COLO668 (cell line): ENCODE data around the gene FGR.

Experiments
- DNase-seq: peaks from one replicate; lab custom pipeline; 2025; ENCODE audit not compliant: unreplicated experiment; lab: John Stamatoyannopoulos, UW

The FGR gene

DNA sequence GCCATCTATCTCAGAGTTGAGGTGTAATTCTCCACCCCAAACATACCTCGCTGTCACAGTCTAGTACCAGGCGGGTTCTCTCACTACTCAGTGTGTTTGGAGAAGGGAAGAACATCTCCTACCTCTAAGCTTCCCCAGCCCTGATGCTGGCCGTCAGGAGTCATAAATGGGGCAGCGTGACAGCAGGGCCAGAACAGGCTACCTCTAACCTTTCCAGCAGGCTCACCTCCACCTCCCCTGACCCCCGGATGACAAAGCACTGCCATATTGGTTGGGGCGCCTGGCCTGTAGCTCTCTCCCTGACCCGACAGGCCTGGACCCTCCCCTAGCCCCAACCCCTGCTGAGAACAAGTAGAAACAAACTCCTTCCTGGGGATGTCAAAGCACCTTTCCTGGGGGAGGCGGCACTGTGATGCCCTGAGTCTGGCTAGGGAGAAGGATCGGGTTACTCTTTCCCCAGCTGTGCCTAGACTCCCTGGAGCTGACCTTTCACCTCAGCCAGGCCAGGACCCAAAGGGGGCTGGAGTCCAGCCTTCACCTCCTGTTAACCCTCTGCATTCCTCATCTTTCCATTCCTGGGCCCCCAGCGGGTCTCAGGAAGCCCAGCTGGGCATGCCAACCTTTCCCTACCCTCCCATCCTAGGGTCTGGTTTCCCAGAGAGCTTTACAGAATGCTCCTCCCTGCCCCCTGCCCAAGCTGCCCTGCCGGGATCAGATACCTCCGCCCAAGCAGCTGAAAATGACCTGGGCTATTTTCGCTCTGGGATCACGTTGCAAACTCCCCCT lies 65.3 kb downstream of the FGR start:
- peak; percentile 47 for DNase-seq

DNA sequence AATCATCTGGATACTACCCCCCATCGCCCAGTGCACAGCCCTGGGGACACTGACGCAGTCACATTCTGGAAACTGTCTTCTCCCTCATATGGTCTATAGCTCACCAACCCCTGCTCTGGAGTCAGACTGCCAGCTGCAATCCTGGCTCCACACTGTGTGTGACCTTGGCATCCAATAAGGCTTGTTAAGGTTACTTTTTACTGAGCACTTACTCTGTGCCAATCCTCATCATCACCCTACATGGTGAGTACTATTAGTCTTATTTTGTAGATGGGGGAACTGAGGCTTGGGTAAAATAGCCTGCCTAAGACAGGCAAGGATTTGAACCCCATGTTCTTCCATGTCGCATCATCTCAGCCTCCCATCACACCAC lies 65.9 kb downstream of the FGR start:
- DNase-seq: no peak

DNA sequence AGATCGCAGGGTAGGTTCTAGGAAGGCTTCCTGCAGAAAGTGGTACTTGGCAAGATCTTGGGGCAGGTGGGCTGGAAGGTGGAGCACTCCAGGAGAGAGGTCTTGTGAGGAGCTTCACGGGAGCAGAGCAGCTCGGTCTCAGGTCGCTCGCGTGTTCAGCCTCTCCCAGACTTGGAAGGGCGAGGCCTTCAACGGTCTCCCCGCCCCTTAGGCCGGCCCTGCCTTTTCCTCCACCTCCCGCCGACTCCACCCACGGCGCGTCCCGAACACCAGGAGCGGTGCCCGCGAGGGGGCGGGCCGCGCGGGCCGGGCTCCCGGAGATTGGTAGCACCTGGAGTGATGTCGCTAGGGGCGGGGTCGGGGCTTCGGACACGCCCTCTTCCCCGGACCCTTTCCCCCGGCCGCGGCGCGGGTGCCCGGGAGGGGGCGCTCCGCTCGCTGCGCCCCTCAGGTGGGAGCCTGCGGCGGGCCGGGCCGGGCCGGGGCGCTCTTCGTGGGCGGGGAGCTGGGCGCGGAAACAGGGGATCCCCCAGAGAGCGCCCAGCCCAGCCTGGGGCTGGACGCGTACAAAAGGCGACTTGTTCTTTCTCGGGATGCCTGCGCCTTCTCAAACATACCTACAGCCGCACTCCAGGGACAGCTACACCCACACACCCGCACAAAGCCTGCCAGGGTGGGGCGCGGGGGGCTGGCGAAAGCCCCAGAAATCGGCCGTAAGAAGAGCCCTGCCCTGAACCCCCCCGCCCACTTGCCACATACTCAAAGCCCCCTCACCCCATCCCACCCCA lies 66.5 kb downstream of the FGR start:
- DNase-seq: peak; percentile 99

DNA sequence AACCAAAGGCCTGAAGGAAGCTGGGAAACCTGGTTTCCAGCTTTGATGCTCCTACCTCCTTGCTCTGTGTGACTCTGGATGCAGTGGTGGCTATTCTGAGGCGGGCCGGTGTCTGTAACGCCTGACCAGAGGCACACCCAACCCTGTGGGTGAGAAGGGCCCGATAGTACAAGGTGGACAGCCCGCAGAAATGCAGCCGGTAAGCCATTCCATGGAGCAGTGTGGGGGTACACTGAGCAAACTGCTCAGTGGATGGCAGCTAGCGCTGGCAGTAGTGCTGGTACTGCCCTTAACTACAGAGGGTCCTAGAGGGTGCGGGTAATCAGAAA lies 67.0 kb downstream of the FGR start:
- no peak for DNase-seq

DNA sequence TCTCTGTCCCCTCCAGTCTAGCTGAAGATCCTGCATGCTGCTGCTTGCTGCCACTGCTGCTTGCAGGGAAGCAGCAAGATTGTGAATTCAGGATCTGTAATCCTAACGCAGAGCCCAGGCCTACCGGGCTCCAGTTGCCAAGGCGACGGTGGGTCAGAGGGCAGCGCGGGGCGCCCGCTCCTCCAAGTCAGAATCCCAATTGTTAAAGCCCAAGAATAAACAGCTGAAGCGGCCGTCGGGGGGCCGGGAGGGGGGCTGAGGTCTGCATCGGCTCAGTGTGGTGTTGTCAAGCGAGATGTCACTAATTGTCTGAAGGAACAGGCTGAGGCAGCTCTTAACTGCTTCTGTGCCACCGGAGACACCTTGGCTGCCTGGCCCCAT lies 67.8 kb downstream of the FGR start:
- no peak for DNase-seq

DNA sequence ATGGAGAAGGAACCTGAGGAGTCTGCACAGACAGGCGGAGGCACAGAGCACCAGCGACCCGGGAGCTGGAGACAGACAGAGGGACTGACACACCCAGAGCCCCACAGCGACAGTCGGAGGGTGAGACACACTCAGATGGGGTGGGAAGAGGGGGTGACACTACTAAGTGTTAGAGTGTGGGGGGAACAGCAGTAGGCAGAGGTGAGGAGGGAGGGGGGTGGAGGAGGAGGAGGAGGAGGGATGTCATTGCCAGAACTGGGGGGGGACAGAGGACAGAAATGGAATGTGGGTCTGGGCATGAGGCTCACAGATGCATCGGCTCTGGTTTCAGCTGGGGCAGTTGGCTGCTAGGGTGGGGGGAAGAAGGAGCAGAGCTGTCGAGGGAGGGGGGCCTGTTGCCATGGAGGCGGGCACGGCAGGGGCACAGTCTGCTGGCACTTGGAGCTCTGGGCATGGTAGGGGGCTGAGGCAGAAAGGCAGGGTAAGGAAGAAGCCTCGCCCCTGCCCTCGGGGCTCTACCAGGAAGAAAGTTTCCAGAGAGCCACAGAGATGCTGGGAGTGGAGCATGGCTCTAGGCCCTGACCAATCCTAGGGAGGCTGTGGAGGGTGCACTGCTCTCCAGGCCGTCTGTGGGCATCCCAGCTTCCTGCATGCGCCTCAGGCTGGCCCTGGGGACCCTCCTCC lies 68.4 kb downstream of the FGR start:
- no peak for DNase-seq

DNA sequence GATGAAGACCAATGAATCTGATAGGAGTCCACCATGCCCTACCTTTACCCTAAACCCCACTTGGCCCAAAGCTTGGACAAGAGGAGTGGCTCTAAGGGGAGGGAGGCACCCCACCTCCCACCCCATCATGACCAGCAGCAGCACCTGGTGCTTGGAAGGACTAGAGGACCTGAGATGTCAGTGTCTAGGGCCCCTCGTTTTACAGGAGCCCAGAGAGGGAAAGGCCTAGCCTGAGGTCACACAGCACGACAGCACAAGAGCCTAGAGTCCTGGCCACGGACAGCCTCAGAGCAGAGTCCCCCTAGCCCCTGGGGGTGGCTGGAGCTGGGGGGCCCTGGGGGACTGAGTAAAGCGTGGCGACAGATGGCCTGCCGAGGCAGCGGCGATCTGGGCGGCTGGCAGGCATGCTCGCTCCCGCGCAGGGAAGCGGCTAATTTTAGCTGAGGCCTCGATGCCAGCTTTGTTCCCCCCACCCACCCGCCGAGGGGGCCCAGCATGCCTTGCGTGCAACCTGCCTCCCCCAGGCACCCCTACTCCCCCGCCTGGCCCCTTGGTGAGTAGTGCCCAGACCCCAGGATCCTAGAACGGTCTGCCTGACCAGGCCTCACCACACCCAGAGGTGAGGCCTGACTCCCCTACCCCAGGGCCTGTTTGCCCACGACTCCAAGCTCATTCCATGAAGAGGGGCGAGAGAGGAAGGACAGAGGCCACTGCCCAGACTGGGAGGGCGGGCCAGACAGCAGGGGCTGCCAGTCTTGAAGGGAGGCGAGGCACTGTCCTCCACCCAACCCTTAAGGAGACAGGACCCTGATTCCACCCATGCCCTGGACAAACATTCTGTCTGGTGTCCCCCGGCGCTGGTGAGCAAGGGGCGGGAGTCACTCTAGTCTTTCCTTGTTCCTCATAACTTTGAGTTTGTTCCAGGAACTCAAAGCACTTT lies 70.0 kb downstream of the FGR start:
- DNase-seq: no peak

DNA sequence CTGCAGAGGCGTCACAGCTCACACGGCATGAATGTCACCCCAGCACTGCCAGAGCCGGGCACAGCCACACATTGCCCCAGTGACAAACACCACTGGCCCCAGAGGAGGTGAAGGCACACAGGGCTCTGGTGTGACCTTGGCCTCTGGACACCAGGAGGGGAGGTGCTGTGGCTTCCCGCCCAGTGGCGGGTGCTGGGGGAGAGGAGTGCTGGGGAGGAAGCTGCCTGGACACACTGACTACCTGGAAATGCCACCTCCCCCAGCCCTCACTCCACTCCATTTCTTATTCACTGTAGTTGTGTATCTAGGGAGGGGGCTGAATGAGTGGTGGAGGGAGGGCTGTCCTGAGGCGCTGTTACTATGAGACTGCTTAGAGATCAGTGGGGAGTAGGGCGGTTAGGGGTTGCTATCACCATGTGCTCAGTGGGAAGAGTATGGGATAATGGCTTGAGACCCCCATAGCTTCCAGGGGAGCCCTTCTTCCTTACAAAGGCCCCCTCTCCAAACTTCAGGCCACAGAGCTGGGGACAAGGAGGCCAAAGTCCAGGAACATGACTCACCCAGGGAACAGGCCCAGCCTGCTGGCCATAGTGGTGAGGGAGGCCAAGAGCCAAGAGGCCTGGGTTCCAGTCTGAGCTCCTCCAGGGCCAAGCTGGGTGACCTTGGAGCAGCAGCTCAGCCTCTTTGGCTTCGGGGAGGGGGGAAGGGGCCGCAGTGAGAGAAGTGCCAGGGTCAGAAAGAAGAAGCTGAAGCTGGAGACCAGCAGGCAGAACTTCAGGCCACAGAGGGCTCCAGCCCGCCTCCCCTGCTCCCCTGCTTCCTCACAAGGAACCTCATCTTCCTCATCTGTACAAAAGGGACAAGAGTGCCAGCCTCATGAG lies 71.2 kb downstream of the FGR start:
- DNase-seq: peak; percentile 78

DNA sequence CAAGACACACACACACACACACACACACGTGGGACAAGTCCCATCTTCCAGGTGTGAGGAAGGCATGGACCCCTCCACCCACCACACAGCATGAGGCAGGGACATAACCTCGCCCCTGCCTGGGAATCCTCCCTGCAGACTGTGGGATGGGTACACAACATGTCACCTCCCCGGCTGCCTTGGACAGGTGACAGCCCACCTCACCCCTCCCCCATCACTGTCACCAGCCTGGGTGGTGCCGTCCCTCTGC lies 71.7 kb downstream of the FGR start:
- DNase-seq: peak; percentile 78

DNA sequence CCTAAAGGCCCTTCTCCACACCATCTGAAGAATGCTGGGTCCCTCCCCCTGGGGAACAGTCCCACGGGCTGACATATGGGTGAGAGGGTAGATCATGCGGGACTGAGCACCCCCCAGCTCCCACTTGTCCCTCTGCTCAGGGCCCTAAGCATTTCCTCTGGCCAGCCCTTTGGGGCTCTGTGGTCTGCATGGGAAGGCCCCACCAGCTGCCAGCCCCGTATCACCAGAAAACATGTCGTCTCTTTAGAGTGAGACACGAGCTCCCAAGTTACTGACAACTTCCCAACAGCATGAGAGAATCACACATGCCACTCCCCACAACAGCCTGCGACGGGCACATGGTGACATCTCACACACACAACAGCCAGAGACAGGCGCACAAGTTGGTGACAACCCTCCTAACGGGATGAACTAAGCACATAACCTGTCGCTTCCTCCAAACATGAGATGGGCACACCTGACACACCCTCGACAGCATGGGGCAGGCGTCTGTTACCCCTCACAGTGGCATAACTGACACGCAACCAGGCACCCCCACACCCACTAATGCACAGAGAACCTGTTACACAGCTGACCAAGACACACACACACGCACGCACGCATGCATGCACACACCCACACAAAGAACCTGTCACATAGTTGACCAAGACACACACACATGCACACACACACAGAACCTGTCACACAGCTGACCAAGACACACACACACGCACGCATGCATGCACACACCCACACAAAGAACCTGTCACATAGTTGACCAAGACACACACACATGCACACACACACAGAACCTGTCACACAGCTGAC lies 72.2 kb downstream of the FGR start:
- no peak for DNase-seq
